ENCODE measurements around the gene KIAA1958. TPM values are rescaled to one million over a fixed set of nuclear protein-coding genes. Genes with fewer than 3 reads are reported as not detected.

The KIAA1958 gene
- total and polyA plus RNA-seq, 2 experiments from 2014 or later: 9.9 to 20.1 TPM

- no peaks in the 10 kb centered on the region for H3K9me3 ChIP-seq (ENCODE audit: low read depth)
- H3K27ac ChIP-seq: no peak overlapping the region
- H3K27me3 ChIP-seq: no peaks in the 10 kb centered on the region
- no peak for DNase-seq (ENCODE audit: low read depth in 1 of 2, low spot score in 1 of 2)
- no peak for TF ChIP-seq CTCF (IDR thresholded peaks at IDR 0.05; ENCODE audit: low read depth, low read length)
- no peak overlapping the region for H3K4me3 ChIP-seq
- no peaks in the 10 kb centered on the region for H3K4me1 ChIP-seq (ENCODE audit: low read depth)
- no peaks in the 10 kb centered on the region for H3K36me3 ChIP-seq
Observed at GRCh38 chr9:112608851-112609250, 122.2 kb downstream of the KIAA1958 start.

GRCh38 chr9:112615584-112616266 lies 129.1 kb downstream of the KIAA1958 start:
- no peak for DNase-seq (ENCODE audit: low read depth in 1 of 2, low spot score in 1 of 2)
- H3K4me1 ChIP-seq (ENCODE audit: low read depth): no peaks in the 10 kb centered on the region
- no peaks in the 10 kb centered on the region for H3K27me3 ChIP-seq
- no peak overlapping the region for H3K4me3 ChIP-seq
- H3K9me3 ChIP-seq (ENCODE audit: low read depth): no peaks in the 10 kb centered on the region
- H3K27ac ChIP-seq: no peak overlapping the region
- no peak for TF ChIP-seq CTCF (IDR thresholded peaks at IDR 0.05; ENCODE audit: low read depth, low read length)
- peaks cover 4% of the 10 kb centered on the region for H3K36me3 ChIP-seq

GRCh38 chr9:112617371-112617770 lies 130.7 kb downstream of the KIAA1958 start:
- DNase-seq (ENCODE audit: low read depth in 1 of 2, low spot score in 1 of 2): no peak
- no peak for TF ChIP-seq CTCF (IDR thresholded peaks at IDR 0.05; ENCODE audit: low read depth, low read length)
- Histone ChIP-seq H3K27ac (no peak overlapping the region), H3K4me1 (ENCODE audit: low read depth) (no peaks in the 10 kb centered on the region), H3K9me3 (ENCODE audit: low read depth) (no peaks in the 10 kb centered on the region), H3K36me3 (peaks cover 4% of the 10 kb centered on the region), H3K4me3 (no peak overlapping the region), H3K27me3 (no peaks in the 10 kb centered on the region)

GRCh38 chr9:112618385-112619009 lies 131.9 kb downstream of the KIAA1958 start:
- H3K36me3 ChIP-seq: peaks cover 4% of the 10 kb centered on the region
- H3K27ac ChIP-seq: no peak overlapping the region
- no peaks in the 10 kb centered on the region for H3K27me3 ChIP-seq
- H3K4me1 ChIP-seq (ENCODE audit: low read depth): no peaks in the 10 kb centered on the region
- DNase-seq (ENCODE audit: low read depth in 1 of 2, low spot score in 1 of 2): no peak
- no peak for TF ChIP-seq CTCF (IDR thresholded peaks at IDR 0.05; ENCODE audit: low read depth, low read length)
- no peaks in the 10 kb centered on the region for H3K9me3 ChIP-seq (ENCODE audit: low read depth)
- no peak overlapping the region for H3K4me3 ChIP-seq

- Histone ChIP-seq H3K27me3 (no peaks in the 10 kb centered on the region), H3K36me3 (peaks cover 4% of the 10 kb centered on the region), H3K27ac (no peak overlapping the region), H3K4me3 (no peak overlapping the region), H3K4me1 (ENCODE audit: low read depth) (no peaks in the 10 kb centered on the region), H3K9me3 (ENCODE audit: low read depth) (no peaks in the 10 kb centered on the region)
- TF ChIP-seq CTCF (IDR thresholded peaks at IDR 0.05; ENCODE audit: low read depth, low read length): no peak
- peak in 1 of 2 donors; percentile 3 for DNase-seq (ENCODE audit: low read depth in 1 of 2, low spot score in 1 of 2)
Observed at GRCh38 chr9:112620388-112620787, 133.8 kb downstream of the KIAA1958 start.

All from cardiac muscle cell (in vitro differentiated cells and primary cell).